ENCODE results near the gene CPNE4. TPM values are rescaled to one million over a fixed set of nuclear protein-coding genes. Genes with fewer than 3 reads are reported as not detected.

The CPNE4 gene
- total RNA-seq, 1 experiment from 2014 or later, result 1.9 TPM

DNA sequence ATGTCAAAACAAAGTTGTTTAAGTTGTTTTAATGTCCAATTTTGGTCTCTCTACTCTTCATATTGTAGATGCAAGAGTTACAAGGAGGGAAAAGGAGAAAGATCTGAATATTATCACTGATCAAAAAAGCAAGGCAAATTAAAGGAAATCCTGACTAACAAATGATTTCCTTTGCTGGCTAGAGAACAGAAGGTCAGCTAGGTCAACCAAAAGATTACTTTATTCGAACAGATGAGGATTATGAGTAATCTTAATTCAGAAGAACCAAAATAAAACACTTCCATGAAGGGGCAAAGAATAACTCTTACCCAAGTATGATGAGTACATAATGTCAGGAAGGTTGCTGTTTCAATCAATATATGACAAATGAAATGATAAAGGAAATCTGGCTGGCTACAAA is 33.8 kb downstream of the CPNE4 start:
- H3K4me1 ChIP-seq (ENCODE audit: insufficient read depth, low read length), result peaks cover 9% of the 10 kb centered on the region; the same call in 1 of the 2 replicates
- H4K5ac ChIP-seq (ENCODE audit: insufficient read length, low read depth, low read length), result no peak overlapping the region
- no peaks in the 10 kb centered on the region for H3K79me1 ChIP-seq (ENCODE audit: insufficient read depth, low read depth, low read length, poor library complexity, severe bottlenecking)
- H4K20me1 ChIP-seq (ENCODE audit: control insufficient read depth, insufficient read depth, insufficient read length), result no peaks in the 10 kb centered on the region
- H2BK15ac ChIP-seq (ENCODE audit: low read depth, low read length), result no peak overlapping the region
- no peak for DNase-seq
- no peak overlapping the region for H3K4me2 ChIP-seq (ENCODE audit: insufficient read depth, insufficient read length, low read length)
- H3K27me3 ChIP-seq (ENCODE audit: insufficient read depth, low read length), result no peaks in the 10 kb centered on the region
- H4K8ac ChIP-seq (replicated peaks; ENCODE audit: insufficient read length, low read depth, low read length), result no peak overlapping the region
- no peaks in the 10 kb centered on the region for H3K9me3 ChIP-seq (ENCODE audit: control insufficient read depth, low read depth, low read length)
- WGBS (ENCODE audit: extremely low coverage, insufficient read length, low lambda C conversion rate), result no CpG with 5 or more reads among the region's 1 CpG
- no peaks in the 10 kb centered on the region for H3K79me2 ChIP-seq (ENCODE audit: insufficient read depth, low read length)
- H3T11ph ChIP-seq (ENCODE audit: low read length), result no peak overlapping the region
- H3K56ac ChIP-seq (ENCODE audit: insufficient read length, low read depth, low read length), result no peak overlapping the region
- H2AFZ ChIP-seq (ENCODE audit: low read length), result no peak overlapping the region
- H4K91ac ChIP-seq (ENCODE audit: insufficient read length, low read depth, low read length), result no peak overlapping the region
- Mint-ChIP-seq H3K27ac (peak overlapping the region in 1 of 3 experiments; percentile 86; a peak in 2 of 7 replicates), H3K4me1 (peaks cover 59 to 64% of the 10 kb centered on the region in 2 experiments), H3K27me3 (ENCODE audit: low read depth) (no peaks in the 10 kb centered on the region), H3K4me3 (no peak overlapping the region), H3K36me3 (ENCODE audit: insufficient read depth in 1 of 3, low read depth in 3 of 3) (no peaks in the 10 kb centered on the region), H3K9me3 (no peaks in the 10 kb centered on the region)
- H2BK20ac ChIP-seq (ENCODE audit: low read depth, low read length, poor library complexity, severe bottlenecking), result no peak overlapping the region
- no peak overlapping the region for H3K14ac ChIP-seq (ENCODE audit: insufficient read depth, low read length)
- H3K18ac ChIP-seq (ENCODE audit: insufficient read length, low read depth, low read length), result no peak overlapping the region
- no peak overlapping the region for H2AK5ac ChIP-seq (ENCODE audit: insufficient read length, low read length)
- H2BK5ac ChIP-seq (ENCODE audit: insufficient read length, low read length), result no peak overlapping the region
- H3K27ac ChIP-seq (ENCODE audit: insufficient read length, low read depth, low read length), result no peak overlapping the region
- no peak overlapping the region for H3K23ac ChIP-seq (ENCODE audit: insufficient read length, low read depth, low read length)
- no peak overlapping the region for H2BK120ac ChIP-seq (ENCODE audit: low read depth, low read length, poor library complexity, severe bottlenecking)
- TF ChIP-seq, protein P1, sequence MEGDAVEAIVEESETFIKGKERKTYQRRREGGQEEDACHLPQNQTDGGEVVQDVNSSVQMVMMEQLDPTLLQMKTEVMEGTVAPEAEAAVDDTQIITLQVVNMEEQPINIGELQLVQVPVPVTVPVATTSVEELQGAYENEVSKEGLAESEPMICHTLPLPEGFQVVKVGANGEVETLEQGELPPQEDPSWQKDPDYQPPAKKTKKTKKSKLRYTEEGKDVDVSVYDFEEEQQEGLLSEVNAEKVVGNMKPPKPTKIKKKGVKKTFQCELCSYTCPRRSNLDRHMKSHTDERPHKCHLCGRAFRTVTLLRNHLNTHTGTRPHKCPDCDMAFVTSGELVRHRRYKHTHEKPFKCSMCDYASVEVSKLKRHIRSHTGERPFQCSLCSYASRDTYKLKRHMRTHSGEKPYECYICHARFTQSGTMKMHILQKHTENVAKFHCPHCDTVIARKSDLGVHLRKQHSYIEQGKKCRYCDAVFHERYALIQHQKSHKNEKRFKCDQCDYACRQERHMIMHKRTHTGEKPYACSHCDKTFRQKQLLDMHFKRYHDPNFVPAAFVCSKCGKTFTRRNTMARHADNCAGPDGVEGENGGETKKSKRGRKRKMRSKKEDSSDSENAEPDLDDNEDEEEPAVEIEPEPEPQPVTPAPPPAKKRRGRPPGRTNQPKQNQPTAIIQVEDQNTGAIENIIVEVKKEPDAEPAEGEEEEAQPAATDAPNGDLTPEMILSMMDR (conservative IDR thresholded peaks at IDR 0.05), result no peak
- no peak overlapping the region for H3K9ac ChIP-seq (ENCODE audit: extremely low read depth, insufficient read length, low read length)
- no peak overlapping the region for H2BK12ac ChIP-seq (ENCODE audit: insufficient read length, low read depth, low read length)
- no peaks in the 10 kb centered on the region for H3K23me2 ChIP-seq (ENCODE audit: insufficient read length, low read depth, low read length, poor library complexity, severe bottlenecking)
- H3K4ac ChIP-seq (ENCODE audit: low read depth, low read length), result no peak overlapping the region
